A549 (cell line): ENCODE data around the gene TAAR9. TPM values are rescaled to one million over a fixed set of nuclear protein-coding genes. Genes with fewer than 3 reads are reported as not detected.

ENCODE experiments used
- ATAC-seq, 2 experiments: fragments of 200-7000 bp in 1 of 2; fragments of >200 bp in 1 of 2; cut with Nextera tagmentation in 1 of 2; cut with Tn5 transposase in 1 of 2; 3 replicates each; pipeline versions ENCODE4 v1.8.0 to v1.9.1; 2018 to 2020; ENCODE audit warnings: mild to moderate bottlenecking in 1 of 2, moderate library complexity in 1 of 2
- CTCF ChIA-PET: fragments of 300-600 bp; sonication (Branson Sonifier 250); formaldehyde crosslinking; extraction: SDS; loops from one replicate; lab custom pipeline; 2021; ENCODE audit warnings: antibody characterized with exemption, inconsistent platforms; lab: Yijun Ruan, JAX
- POLR2A ChIA-PET: fragments of 350-600 bp; formaldehyde crosslinking; extraction: SDS; loops from one replicate; lab custom pipeline; 2021; ENCODE audit warnings: antibody characterized with exemption, inconsistent platforms; lab: Yijun Ruan, JAX
- DNase-seq, 2 experiments: peaks; one replicate each; pipeline versions ENCODE4 v3.0.0 to v3.0.0-alpha.2; 2011 to 2016; ENCODE audit warnings: low read depth in 1 of 2, low spot score in 1 of 2
- FAIRE-seq: peaks from 2 replicates; lab custom pipeline; 2011; peaks lifted over from hg19 to GRCh38; lab: Jason Lieb, UNC
- H3K27ac ChIP-seq, 2 experiments: fragments of >200 bp; sonication (Bioruptor Twin); formaldehyde crosslinking; 3 replicates each; pipeline ENCODE4 v1.5.1; 2016 to 2017
- H3K4me1 ChIP-seq: fragments of >200 bp; sonication (Bioruptor Twin); formaldehyde crosslinking; 3 replicates; pipeline ENCODE4 v1.6.1; 2016
- H3K4me2 ChIP-seq: fragments of >200 bp; sonication (Bioruptor Twin); formaldehyde crosslinking; 3 replicates; pipeline ENCODE4 v1.6.1; 2016
- H3K4me3 ChIP-seq: fragments of >200 bp; sonication (Bioruptor Twin); formaldehyde crosslinking; 3 replicates; pipeline ENCODE4 v1.5.1; 2016
- H3K9me3 ChIP-seq: fragments of >200 bp; sonication (Bioruptor Twin); formaldehyde crosslinking; 3 replicates; pipeline ENCODE4 v1.6.1; 2016
- CEBPB ChIP-seq, 2 experiments: fragments of >200 bp in 1 of 2; sonication (Bioruptor Twin) in 1 of 2; formaldehyde crosslinking in 1 of 2; IDR thresholded peaks; 2 replicates each; pipeline ENCODE4 v1.6.1; 2012 to 2016
- CHD2 ChIP-seq: fragments of 150-350 bp; IDR thresholded peaks from 2 replicates; pipeline ENCODE4 v1.6.1; 2014; ENCODE audit warnings: low read length; ENCODE audit not compliant: partially characterized antibody
- EHF ChIP-seq: fragments of 250-450 bp; sonication (Bioruptor Pico); IDR thresholded peaks from 2 replicates; pipeline ENCODE4 v1.5.0; 2020; ENCODE audit warnings: mild to moderate bottlenecking
- ESRRA ChIP-seq: fragments of 150-350 bp; IDR thresholded peaks from 2 replicates; pipeline ENCODE4 v1.6.1; 2014; ENCODE audit warnings: mild to moderate bottlenecking, low read length, borderline replicate concordance
- FOSL2 ChIP-seq, 2 experiments: fragments of 450-650 bp in 1 of 2; fragments of >200 bp in 1 of 2; sonication (Bioruptor Twin) in 1 of 2; formaldehyde crosslinking; IDR thresholded peaks; 2 replicates each; pipeline versions ENCODE4 v1.5.0 to v1.6.1; 2016 to 2020; ENCODE audit warnings: mild to moderate bottlenecking in 1 of 2, moderate library complexity in 1 of 2
- GATA3 ChIP-seq: IDR thresholded peaks from 2 replicates; pipeline ENCODE4 v1.6.1; 2012; ENCODE audit warnings: borderline replicate concordance
- HOXB5 ChIP-seq: fragments of 250-450 bp; sonication (Bioruptor Pico); IDR thresholded peaks from 2 replicates; pipeline ENCODE4 v1.5.0; 2020; ENCODE audit warnings: mild to moderate bottlenecking, moderate library complexity
- JUNB ChIP-seq: fragments of >200 bp; sonication (Bioruptor Twin); formaldehyde crosslinking; IDR thresholded peaks from 2 replicates; pipeline ENCODE4 v1.6.1; 2016
- NPAS2 ChIP-seq: fragments of 250-450 bp; sonication (Bioruptor Pico); IDR thresholded peaks from 2 replicates; pipeline ENCODE4 v1.8.0; 2022; ENCODE audit warnings: mild to moderate bottlenecking, moderate library complexity, borderline replicate concordance
- PHF8 ChIP-seq: fragments of 200-600 bp; sonication (generic); IDR thresholded peaks from 2 replicates; pipeline ENCODE4 v1.6.1; 2016; ENCODE audit warnings: low read depth, mild to moderate bottlenecking, antibody characterized with exemption, moderate library complexity, borderline replicate concordance
- POLR2A ChIP-seq: IDR thresholded peaks from 2 replicates; pipeline ENCODE4 v1.6.1; 2012; ENCODE audit warnings: mild to moderate bottlenecking, low read length
- POLR2AphosphoS2 ChIP-seq: conservative IDR thresholded peaks from 2 replicates; pipeline ENCODE4 v1.6.1; 2012; ENCODE audit warnings: low read length, improper control_type of control experiment, inconsistent platforms
- RAD21 ChIP-seq, 2 experiments: fragments of >200 bp in 1 of 2; sonication (Bioruptor Twin) in 1 of 2; formaldehyde crosslinking in 1 of 2; IDR thresholded peaks in 1 of 2; conservative IDR thresholded peaks in 1 of 2; 2 replicates in 1 of 2; 3 replicates in 1 of 2; pipeline ENCODE4 v1.6.1; 2012 to 2018; ENCODE audit warnings: inconsistent platforms in 1 of 2
- RARB ChIP-seq: fragments of 250-450 bp; sonication (Bioruptor Pico); IDR thresholded peaks from 2 replicates; pipeline ENCODE4 v1.8.0; 2021; ENCODE audit warnings: mild to moderate bottlenecking, moderate library complexity
- RCOR1 ChIP-seq: fragments of 150-350 bp; IDR thresholded peaks from 2 replicates; pipeline ENCODE4 v1.6.1; 2014; ENCODE audit warnings: antibody characterized with exemption, low read length, low read depth
- RNF2 ChIP-seq: fragments of 200-600 bp; sonication (generic); IDR thresholded peaks from 2 replicates; pipeline ENCODE4 v1.6.1; 2016; ENCODE audit warnings: low read depth, mild to moderate bottlenecking, antibody characterized with exemption, moderate library complexity, borderline replicate concordance
- SMC3 ChIP-seq: fragments of >200 bp; sonication (Bioruptor Twin); formaldehyde crosslinking; IDR thresholded peaks from 3 replicates; pipeline ENCODE4 v1.6.1; 2018; ENCODE audit warnings: inconsistent platforms
- SREBF2 ChIP-seq: fragments of 450-650 bp; IDR thresholded peaks from 2 replicates; pipeline ENCODE4 v1.6.1; 2014; ENCODE audit warnings: mild to moderate bottlenecking, moderate library complexity
- TFCP2L1 ChIP-seq: fragments of 250-450 bp; sonication (Bioruptor Pico); IDR thresholded peaks from 2 replicates; pipeline ENCODE4 v1.5.0; 2021; ENCODE audit warnings: mild to moderate bottlenecking
- TP53 ChIP-seq: fragments of 250-450 bp; sonication (Bioruptor Pico); IDR thresholded peaks from 2 replicates; pipeline ENCODE4 v1.5.0; 2021; ENCODE audit warnings: mild to moderate bottlenecking, moderate library complexity
- ZC3H11A ChIP-seq: fragments of 450-650 bp; IDR thresholded peaks from 2 replicates; pipeline ENCODE4 v1.6.1; 2014; ENCODE audit warnings: antibody characterized with exemption, mild to moderate bottlenecking
- ZFP36 ChIP-seq: fragments of 450-650 bp; IDR thresholded peaks from 2 replicates; pipeline ENCODE4 v1.6.1; 2014; ENCODE audit warnings: borderline replicate concordance; ENCODE audit not compliant: partially characterized antibody
- ZNF302 ChIP-seq: fragments of 250-450 bp; sonication (Bioruptor Pico); IDR thresholded peaks from 2 replicates; pipeline ENCODE4 v1.9.0; 2021; ENCODE audit warnings: inconsistent platforms, mild to moderate bottlenecking, moderate library complexity
- ZSCAN20 ChIP-seq: fragments of 250-450 bp; sonication (Bioruptor Pico); IDR thresholded peaks from 2 replicates; pipeline ENCODE4 v1.8.0; 2022; ENCODE audit warnings: mild to moderate bottlenecking, moderate library complexity
- WGBS: methylation state at CpG from one replicate; pipeline ENCODE4 v1.1.6; 2017; ENCODE audit errors: missing lambda C conversion rate; 5-methylcytosine and 5-hydroxymethylcytosine counted together
- polyA minus RNA-seq: library from RNA; depleted of rRNA, polyadenylated mRNA; stranded (reverse); fragments of >200 nt; gene quantifications from 2 replicates; pipeline ENCODE4 v1.2.3, GENCODE V29; 2011; rRNA and poly(A)+ RNA removed
- polyA plus RNA-seq, 4 experiments: library from polyadenylated mRNA; depleted of rRNA in 3 of 4; stranded (reverse); fragments of >200 nt; fragmentation: RNase III in 1 of 4; extraction: RNeasy Plus Mini Kit Qiagen cat#74134 plus additional on column Dnase treatment in 1 of 4; gene quantifications; 2 replicates in 3 of 4; 3 replicates in 1 of 4; pipeline ENCODE4 v1.2.3, GENCODE V29; 2011 to 2017
- TF ChIP-seq, protein P1 (sequence below): fragments of 250-450 bp; sonication (Bioruptor Pico); IDR thresholded peaks from 2 replicates; pipeline ENCODE4 v1.5.0; 2020; ENCODE audit warnings: low read depth, mild to moderate bottlenecking, moderate library complexity
- TF ChIP-seq, protein P2 (sequence below): IDR thresholded peaks from 2 replicates; pipeline ENCODE4 v1.6.1; 2012
- TF ChIP-seq, protein P3 (sequence below): fragments of >200 bp; sonication (Bioruptor Twin); formaldehyde crosslinking; IDR thresholded peaks from 2 replicates; pipeline ENCODE4 v1.6.1; 2016
- TF ChIP-seq, protein P4 (sequence below): fragments of >200 bp; sonication (Bioruptor Twin); formaldehyde crosslinking; IDR thresholded peaks from 3 replicates; pipeline ENCODE4 v1.5.1; 2016
- TF ChIP-seq, protein P5 (sequence below): fragments of 450-650 bp; IDR thresholded peaks from 2 replicates; pipeline ENCODE4 v1.6.1; 2014; ENCODE audit warnings: antibody characterized with exemption
- TF ChIP-seq, protein P6 (sequence below): fragments of 150-350 bp; IDR thresholded peaks from 2 replicates; pipeline ENCODE4 v1.6.1; 2014; ENCODE audit warnings: low read depth, mild to moderate bottlenecking, low read length

TAAR9 gene, protein sequence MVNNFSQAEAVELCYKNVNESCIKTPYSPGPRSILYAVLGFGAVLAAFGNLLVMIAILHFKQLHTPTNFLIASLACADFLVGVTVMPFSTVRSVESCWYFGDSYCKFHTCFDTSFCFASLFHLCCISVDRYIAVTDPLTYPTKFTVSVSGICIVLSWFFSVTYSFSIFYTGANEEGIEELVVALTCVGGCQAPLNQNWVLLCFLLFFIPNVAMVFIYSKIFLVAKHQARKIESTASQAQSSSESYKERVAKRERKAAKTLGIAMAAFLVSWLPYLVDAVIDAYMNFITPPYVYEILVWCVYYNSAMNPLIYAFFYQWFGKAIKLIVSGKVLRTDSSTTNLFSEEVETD
- polyA plus RNA-seq (2011; rRNA removed) (not detected in 2 replicates), polyA plus RNA-seq (2017; fragmentation: RNase III; extraction: RNeasy Plus Mini Kit Qiagen cat#74134 plus additional on column Dnase treatment) (not detected in 3 replicates), polyA minus RNA-seq (not detected in 2 replicates)
- not detected in 2 replicates for polyA plus RNA-seq (2012; cell fraction: cytosol; rRNA removed)
- polyA plus RNA-seq (2012; cell fraction: nucleus; rRNA removed), result not detected in 2 replicates

DNA sequence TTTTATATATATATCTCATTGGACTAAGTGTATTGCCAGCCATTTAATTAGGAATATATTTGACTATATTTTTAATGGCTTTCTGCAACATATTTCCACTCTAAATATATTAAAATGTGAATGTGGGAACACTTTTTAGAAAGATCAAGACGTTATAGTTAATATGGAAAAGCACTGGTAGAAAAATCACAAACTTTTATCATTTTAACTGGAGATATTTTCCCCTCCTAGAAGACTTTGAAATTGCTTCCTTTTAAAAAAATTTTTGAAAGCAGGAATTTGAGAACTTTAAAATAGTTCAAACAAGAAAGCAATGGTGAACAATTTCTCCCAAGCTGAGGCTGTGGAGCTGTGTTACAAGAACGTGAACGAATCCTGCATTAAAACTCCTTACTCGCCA lies at the start of gene TAAR9:
TAAR9 (plus strand) TSS at position 301 of the 400 bp plus-strand sequence; CDS start at position 314, 13 bp downstream.
- ATAC-seq (no peak), DNase-seq (no peak), FAIRE-seq (no peak)
- TF ChIP-seq ESRRA (no peak), ZC3H11A (no peak), GATA3 (no peak), HOXB5 (no peak), CEBPB (IDR thresholded peaks at IDR 0.05) (no peak), ZSCAN20 (CRISPR knock-in tag) (no peak), SREBF2 (no peak), POLR2A (no peak), TFCP2L1 (CRISPR knock-in tag) (no peak), PHF8 (no peak), RCOR1 (no peak), ZNF302 (CRISPR knock-in tag) (no peak), RARB (CRISPR knock-in tag) (no peak), RAD21 (conservative IDR thresholded peaks at IDR 0.05 in 1 of 2, IDR thresholded peaks at IDR 0.05 in 1 of 2) (no peak), POLR2AphosphoS2 (no peak)
- TF ChIP-seq, protein P1, sequence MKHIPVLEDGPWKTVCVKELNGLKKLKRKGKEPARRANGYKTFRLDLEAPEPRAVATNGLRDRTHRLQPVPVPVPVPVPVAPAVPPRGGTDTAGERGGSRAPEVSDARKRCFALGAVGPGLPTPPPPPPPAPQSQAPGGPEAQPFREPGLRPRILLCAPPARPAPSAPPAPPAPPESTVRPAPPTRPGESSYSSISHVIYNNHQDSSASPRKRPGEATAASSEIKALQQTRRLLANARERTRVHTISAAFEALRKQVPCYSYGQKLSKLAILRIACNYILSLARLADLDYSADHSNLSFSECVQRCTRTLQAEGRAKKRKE (CRISPR knock-in tag), result no peak
- TF ChIP-seq, protein P2, sequence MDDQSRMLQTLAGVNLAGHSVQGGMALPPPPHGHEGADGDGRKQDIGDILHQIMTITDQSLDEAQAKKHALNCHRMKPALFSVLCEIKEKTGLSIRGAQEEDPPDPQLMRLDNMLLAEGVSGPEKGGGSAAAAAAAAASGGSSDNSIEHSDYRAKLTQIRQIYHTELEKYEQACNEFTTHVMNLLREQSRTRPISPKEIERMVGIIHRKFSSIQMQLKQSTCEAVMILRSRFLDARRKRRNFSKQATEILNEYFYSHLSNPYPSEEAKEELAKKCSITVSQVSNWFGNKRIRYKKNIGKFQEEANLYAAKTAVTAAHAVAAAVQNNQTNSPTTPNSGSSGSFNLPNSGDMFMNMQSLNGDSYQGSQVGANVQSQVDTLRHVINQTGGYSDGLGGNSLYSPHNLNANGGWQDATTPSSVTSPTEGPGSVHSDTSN, result no peak
- TF ChIP-seq, protein P3, sequence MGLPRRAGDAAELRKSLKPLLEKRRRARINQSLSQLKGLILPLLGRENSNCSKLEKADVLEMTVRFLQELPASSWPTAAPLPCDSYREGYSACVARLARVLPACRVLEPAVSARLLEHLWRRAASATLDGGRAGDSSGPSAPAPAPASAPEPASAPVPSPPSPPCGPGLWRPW, result no peak
- Histone ChIP-seq H3K27ac (no peak within 1 kb of the TSS), H3K4me3 (no peak within 1 kb of the TSS), H3K4me1 (no peaks in the 10 kb centered on the region), H3K4me2 (no peak within 1 kb of the TSS), H3K9me3 (no peaks in the 10 kb centered on the region)
- 56% methylated on average over 4 of the region's 4 CpGs for WGBS
- CTCF ChIA-PET, result no interaction called here
- POLR2A ChIA-PET, result no interaction called here

DNA sequence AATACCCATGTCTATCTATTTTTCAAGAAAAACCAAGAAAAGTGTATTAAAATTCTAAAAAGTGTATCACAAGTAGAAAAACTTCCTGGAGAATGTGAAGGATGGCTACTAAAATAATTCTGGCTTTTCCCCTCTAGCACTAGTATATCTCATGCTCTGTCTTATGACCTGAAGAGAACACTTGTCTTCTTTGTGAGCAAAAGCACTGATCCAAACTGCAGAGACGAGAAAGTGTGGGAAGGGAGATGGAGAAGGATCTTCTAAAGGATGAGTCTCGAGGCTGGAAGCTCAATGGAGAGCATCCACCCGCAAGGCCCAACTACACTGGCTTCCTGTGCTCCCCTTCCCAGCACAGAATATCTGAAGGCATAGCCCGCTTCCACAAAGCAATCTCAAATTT lies 48.7 kb upstream of the TAAR9 start:
- H3K4me2 ChIP-seq, result no peak overlapping the region
- TF ChIP-seq JUNB (no peak), EHF (no peak), NPAS2 (CRISPR knock-in tag) (no peak), SMC3 (no peak), TP53 (no peak), GATA3 (no peak), RCOR1 (no peak), RNF2 (no peak), ZFP36 (no peak), HOXB5 (no peak), CHD2 (no peak), FOSL2 (IDR thresholded peaks at IDR 0.05) (no peak), FOSL2 (CRISPR knock-in tag; IDR thresholded peaks at IDR 0.05) (no peak), CEBPB (IDR thresholded peaks at IDR 0.05) (no peak)
- TF ChIP-seq, protein P4, sequence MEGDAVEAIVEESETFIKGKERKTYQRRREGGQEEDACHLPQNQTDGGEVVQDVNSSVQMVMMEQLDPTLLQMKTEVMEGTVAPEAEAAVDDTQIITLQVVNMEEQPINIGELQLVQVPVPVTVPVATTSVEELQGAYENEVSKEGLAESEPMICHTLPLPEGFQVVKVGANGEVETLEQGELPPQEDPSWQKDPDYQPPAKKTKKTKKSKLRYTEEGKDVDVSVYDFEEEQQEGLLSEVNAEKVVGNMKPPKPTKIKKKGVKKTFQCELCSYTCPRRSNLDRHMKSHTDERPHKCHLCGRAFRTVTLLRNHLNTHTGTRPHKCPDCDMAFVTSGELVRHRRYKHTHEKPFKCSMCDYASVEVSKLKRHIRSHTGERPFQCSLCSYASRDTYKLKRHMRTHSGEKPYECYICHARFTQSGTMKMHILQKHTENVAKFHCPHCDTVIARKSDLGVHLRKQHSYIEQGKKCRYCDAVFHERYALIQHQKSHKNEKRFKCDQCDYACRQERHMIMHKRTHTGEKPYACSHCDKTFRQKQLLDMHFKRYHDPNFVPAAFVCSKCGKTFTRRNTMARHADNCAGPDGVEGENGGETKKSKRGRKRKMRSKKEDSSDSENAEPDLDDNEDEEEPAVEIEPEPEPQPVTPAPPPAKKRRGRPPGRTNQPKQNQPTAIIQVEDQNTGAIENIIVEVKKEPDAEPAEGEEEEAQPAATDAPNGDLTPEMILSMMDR, result no peak
- TF ChIP-seq, protein P5, sequence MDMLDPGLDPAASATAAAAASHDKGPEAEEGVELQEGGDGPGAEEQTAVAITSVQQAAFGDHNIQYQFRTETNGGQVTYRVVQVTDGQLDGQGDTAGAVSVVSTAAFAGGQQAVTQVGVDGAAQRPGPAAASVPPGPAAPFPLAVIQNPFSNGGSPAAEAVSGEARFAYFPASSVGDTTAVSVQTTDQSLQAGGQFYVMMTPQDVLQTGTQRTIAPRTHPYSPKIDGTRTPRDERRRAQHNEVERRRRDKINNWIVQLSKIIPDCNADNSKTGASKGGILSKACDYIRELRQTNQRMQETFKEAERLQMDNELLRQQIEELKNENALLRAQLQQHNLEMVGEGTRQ, result no peak
- TF ChIP-seq, protein P6, sequence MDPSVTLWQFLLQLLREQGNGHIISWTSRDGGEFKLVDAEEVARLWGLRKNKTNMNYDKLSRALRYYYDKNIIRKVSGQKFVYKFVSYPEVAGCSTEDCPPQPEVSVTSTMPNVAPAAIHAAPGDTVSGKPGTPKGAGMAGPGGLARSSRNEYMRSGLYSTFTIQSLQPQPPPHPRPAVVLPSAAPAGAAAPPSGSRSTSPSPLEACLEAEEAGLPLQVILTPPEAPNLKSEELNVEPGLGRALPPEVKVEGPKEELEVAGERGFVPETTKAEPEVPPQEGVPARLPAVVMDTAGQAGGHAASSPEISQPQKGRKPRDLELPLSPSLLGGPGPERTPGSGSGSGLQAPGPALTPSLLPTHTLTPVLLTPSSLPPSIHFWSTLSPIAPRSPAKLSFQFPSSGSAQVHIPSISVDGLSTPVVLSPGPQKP, result no peak

More for the DNA sequence above, 48.7 kb upstream of the TAAR9 start:
- FAIRE-seq (no peak), ATAC-seq (no peak), DNase-seq (no peak)
- no peaks in the 10 kb centered on the region for H3K4me1 ChIP-seq
- POLR2A ChIA-PET, result no interaction called here
- H3K27ac ChIP-seq, result no peak overlapping the region
- H3K4me3 ChIP-seq, result no peak overlapping the region
- CTCF ChIA-PET, result interaction anchor here (1.0 to 13.0 kb wide), 3 partner anchors 194 to 574 kb away, joined by 3 to 136 read pairs (median 3); no protein-coding TSS in a partner anchor
- H3K9me3 ChIP-seq, result no peaks in the 10 kb centered on the region
- WGBS, result 85% methylated on average over 4 of the region's 4 CpGs
